ENCODE measurements around the gene ABCB11.

GRCh38 chr2:168897449-168897848 is 133.7 kb downstream of the ABCB11 start:
- TF ChIP-seq CTCF (IDR thresholded peaks at IDR 0.05), result no peak
- TF ChIP-seq POLR2A (IDR thresholded peaks at IDR 0.05), result no peak
